GM12865 (cell line): Measurements from ENCODE around the gene IFT80.

Source experiments
- DNase-seq: peaks from one replicate; pipeline ENCODE4 v3.0.0; 2010; ENCODE audit warnings: low read depth
- H3K4me3 ChIP-seq: 2 replicates; pipeline ENCODE4 v1.5.1; 2011; ENCODE audit warnings: mild to moderate bottlenecking, low read depth, low read length, control low read depth
- TF ChIP-seq, protein P1 (sequence below): IDR thresholded peaks from 2 replicates; pipeline ENCODE4 v1.5.1; 2011; ENCODE audit warnings: low read length, control low read depth, low read depth, inconsistent platforms; ENCODE audit not compliant: insufficient read depth; ENCODE audit errors: missing control alignments

IFT80 gene

GRCh38 chr3:160296591-160296990 lies 102.4 kb downstream of the IFT80 start:
- DNase-seq, result no peak
- TF ChIP-seq, protein P1, sequence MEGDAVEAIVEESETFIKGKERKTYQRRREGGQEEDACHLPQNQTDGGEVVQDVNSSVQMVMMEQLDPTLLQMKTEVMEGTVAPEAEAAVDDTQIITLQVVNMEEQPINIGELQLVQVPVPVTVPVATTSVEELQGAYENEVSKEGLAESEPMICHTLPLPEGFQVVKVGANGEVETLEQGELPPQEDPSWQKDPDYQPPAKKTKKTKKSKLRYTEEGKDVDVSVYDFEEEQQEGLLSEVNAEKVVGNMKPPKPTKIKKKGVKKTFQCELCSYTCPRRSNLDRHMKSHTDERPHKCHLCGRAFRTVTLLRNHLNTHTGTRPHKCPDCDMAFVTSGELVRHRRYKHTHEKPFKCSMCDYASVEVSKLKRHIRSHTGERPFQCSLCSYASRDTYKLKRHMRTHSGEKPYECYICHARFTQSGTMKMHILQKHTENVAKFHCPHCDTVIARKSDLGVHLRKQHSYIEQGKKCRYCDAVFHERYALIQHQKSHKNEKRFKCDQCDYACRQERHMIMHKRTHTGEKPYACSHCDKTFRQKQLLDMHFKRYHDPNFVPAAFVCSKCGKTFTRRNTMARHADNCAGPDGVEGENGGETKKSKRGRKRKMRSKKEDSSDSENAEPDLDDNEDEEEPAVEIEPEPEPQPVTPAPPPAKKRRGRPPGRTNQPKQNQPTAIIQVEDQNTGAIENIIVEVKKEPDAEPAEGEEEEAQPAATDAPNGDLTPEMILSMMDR, result no peak
- H3K4me3 ChIP-seq, result no peak overlapping the region

- no peak overlapping the region for H3K4me3 ChIP-seq
- no peak for DNase-seq
- TF ChIP-seq, protein P1, result no peak
Observed at GRCh38 chr3:160291909-160292299, 107.1 kb downstream of the IFT80 start.

- no peak overlapping the region for H3K4me3 ChIP-seq
- DNase-seq, result no peak
- TF ChIP-seq, protein P1, result no peak
Observed at GRCh38 chr3:160291290-160291908, 107.6 kb downstream of the IFT80 start.

DNA sequence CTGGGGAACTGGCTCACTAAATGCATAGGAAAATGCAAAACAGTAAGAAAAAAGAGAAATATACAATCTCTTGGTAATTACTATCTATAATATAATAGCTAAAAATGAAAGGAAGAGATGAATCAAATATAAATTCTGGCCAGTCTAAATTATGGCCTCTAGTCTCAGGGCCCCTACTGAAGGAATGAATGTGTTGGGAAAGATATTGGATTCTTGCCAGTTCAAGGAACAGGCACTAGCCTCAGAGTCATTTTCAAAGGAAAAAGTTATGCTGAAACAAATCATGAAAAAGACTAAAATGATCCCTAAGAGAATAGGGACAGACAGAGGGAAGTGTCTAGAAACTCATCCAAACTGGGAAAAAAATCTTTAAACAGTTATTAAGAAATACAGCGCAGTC lies 111.4 kb downstream of the IFT80 start:
- DNase-seq, result no peak
- H3K4me3 ChIP-seq, result no peak overlapping the region
- TF ChIP-seq, protein P1, result no peak

DNA sequence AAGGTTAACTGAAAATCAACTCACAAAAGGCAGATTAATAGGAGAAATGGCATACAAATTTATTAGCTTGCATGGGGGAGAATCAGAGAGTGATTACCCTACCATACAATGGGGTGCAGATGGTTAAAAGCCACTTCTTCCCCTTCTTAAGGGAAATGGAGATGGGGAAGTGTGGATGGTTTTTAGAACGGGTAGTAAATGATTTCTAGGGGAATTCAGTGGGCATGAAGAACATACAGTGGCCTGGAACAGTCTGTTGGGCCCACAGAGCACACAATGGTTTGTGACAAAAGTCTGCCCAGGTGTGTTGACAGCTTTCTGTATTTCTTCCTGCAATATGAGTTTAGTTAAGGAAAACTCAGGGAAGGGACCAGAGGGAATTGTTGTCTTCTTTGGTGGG lies 112.8 kb downstream of the IFT80 start:
- DNase-seq, result no peak
- H3K4me3 ChIP-seq, result no peak overlapping the region
- TF ChIP-seq, protein P1, result no peak

DNA sequence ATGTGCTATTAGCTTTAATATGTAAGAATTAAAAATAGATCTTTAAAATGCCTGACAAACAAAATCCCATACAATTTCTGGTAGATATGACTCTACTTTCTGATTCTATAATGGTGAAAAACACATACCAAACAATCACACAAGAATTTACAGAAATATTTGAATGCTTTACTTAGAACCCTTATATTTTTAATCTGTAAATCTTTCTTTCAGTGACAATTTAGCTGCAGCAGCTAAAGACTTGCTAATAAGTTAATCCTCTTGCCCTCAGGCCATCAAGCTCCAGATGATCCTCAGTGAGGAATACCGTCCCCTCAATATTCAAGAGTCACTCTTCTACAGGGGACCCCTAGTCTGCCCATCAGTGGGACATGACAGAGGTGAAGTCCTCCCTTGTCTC lies 118.2 kb downstream of the IFT80 start:
- no peak overlapping the region for H3K4me3 ChIP-seq
- no peak for DNase-seq

More for the DNA sequence above, 118.2 kb downstream of the IFT80 start:
- TF ChIP-seq, protein P1, result no peak
